ENCODE results near the gene C4orf54. TPM values are rescaled to one million over a fixed set of nuclear protein-coding genes. Genes with fewer than 3 reads are reported as not detected.

Gene C4orf54
- polyA plus RNA-seq, 1 donor: 0.18 TPM

DNA sequence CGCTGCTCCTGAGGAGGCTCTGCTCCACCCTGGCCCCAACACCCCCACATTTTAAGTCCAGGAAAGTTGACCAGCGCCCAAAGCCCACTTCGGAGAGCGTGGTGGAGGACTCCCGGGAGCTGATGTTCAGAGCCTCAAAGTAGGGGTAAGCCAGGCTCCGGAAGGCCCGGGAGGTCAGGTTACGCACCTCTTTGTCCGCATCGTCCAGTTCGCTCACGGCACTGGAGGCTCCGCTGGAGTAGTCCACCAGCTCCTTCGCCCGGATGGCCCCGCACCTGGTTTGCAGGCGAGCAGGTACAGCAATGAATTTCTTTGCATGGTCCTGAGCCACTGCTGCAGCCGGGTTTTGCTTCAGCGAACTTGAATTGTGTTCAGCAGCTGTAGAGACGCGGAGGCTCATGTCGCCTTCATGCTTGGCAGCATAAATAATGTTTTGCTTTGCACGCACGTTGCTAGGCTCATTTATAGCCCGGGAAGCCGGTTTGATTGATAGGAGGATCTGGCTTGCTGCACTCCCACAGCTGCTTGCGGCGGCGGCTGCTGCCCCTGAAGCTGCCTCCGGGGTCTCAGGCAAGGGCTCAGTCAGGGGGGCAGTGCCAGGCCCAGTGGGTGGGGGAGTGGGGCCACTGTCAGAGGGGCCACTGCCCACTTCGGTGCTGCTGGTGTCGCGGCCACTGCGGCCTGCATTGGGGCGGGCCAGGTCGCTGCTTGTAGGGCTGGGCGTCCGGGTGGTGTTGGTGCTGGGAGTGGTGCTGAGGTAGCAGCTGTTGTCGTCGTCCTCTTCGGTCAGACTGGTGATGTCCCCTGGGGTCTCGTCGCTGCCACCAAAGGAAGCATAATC is 4.8 kb downstream of the C4orf54 start:
- H3K36me3 ChIP-seq (ENCODE audit: control insufficient read depth, insufficient read depth, low read length): no peaks in the 10 kb centered on the region
- no CpG with 5 or more reads among the region's 43 CpGs for WGBS (ENCODE audit: insufficient coverage, low lambda C conversion rate)

DNA sequence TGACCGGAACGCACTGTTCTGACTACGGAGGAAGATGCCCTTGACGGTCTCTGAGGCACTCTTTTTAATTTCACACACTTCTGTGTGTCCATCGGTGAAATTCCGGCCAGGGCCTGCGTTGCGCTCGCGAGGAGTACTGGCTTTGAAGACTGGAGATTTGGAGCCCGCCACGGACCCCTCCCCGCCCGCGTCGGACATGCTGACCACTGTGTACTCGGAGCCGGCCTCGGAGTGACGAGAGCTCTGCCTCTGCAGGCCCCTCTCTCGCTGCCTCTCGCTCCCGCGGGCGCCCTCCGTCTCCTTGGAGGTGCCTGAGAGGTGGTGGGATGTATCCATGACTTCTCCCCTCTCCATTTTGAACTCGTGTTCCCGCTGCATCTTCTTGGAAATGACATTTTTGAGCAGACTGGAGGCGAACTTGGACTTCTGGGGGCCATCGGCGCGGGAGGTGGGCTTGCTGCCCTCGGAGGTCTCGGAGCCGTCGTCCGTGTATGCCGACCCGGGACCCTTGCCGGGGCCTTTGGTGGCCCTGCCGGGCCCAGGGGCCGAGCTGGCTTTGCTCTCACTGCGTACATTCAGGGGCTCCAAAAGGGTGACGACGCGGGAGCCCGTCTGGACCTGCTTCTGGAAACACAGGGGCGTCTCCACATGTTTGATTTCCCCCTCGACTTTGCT is 5.7 kb downstream of the C4orf54 start:
- no CpG with 5 or more reads among the region's 49 CpGs for WGBS (ENCODE audit: insufficient coverage, low lambda C conversion rate)
- Histone ChIP-seq H3K9me3 (ENCODE audit: control insufficient read depth, low read depth, low read length) (peaks cover 11% of the 10 kb centered on the region), H3K36me3 (ENCODE audit: control insufficient read depth, insufficient read depth, low read length) (no peaks in the 10 kb centered on the region)

More for the DNA sequence above, 4.8 kb downstream of the C4orf54 start:
- DNase-seq: no peak
- peaks cover 11% of the 10 kb centered on the region for H3K9me3 ChIP-seq (ENCODE audit: control insufficient read depth, low read depth, low read length)
- H3K27me3 ChIP-seq (ENCODE audit: control insufficient read depth, insufficient read depth, low read length): no peaks in the 10 kb centered on the region
- H3K4me3 ChIP-seq (ENCODE audit: low read length): no peak overlapping the region
- peaks cover 5% of the 10 kb centered on the region for H3K4me1 ChIP-seq (ENCODE audit: control insufficient read depth, insufficient read depth, low read length)
- no peak overlapping the region for H3K27ac ChIP-seq (ENCODE audit: low read length)

GRCh38 chr4:99651016-99651769 is 6.4 kb downstream of the C4orf54 start:
- no CpG with 5 or more reads among the region's 18 CpGs for WGBS (ENCODE audit: insufficient coverage, low lambda C conversion rate)
- peaks cover 5% of the 10 kb centered on the region for H3K4me1 ChIP-seq (ENCODE audit: control insufficient read depth, insufficient read depth, low read length)
- DNase-seq: no peak

More for the DNA sequence above, 5.7 kb downstream of the C4orf54 start:
- no peak for DNase-seq
- Histone ChIP-seq H3K27ac (ENCODE audit: low read length) (no peak overlapping the region), H3K27me3 (ENCODE audit: control insufficient read depth, insufficient read depth, low read length) (no peaks in the 10 kb centered on the region), H3K4me3 (ENCODE audit: low read length) (no peak overlapping the region), H3K4me1 (ENCODE audit: control insufficient read depth, insufficient read depth, low read length) (peaks cover 5% of the 10 kb centered on the region)

DNA sequence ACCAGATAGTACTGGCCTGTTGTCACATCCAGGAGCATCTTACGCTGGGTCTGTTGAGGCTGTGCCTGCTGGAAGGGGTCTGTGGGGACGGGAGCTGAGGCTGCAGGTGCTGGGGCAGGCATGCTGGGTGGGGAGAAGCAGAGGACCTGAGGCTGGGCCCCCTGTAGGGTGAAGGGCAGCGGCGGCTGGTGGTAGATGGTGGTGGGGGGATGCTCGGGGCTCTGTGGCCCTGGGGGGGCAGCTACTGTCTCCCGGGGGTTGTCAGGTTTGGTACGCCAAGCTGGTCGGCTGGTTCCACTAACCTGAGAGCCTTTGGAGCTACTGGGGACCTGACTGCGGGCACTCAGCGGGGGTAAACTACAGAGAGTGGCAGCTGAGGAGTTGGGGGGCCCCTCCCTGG is 7.8 kb downstream of the C4orf54 start:
- peaks cover 11% of the 10 kb centered on the region for H3K9me3 ChIP-seq (ENCODE audit: control insufficient read depth, low read depth, low read length)
- H3K4me1 ChIP-seq (ENCODE audit: control insufficient read depth, insufficient read depth, low read length): peaks cover 5% of the 10 kb centered on the region
- WGBS (ENCODE audit: insufficient coverage, low lambda C conversion rate): no CpG with 5 or more reads among the region's 10 CpGs
- H3K27ac ChIP-seq (ENCODE audit: low read length): no peak overlapping the region
- no peak overlapping the region for H3K4me3 ChIP-seq (ENCODE audit: low read length)
- H3K36me3 ChIP-seq (ENCODE audit: control insufficient read depth, insufficient read depth, low read length): no peaks in the 10 kb centered on the region
- H3K27me3 ChIP-seq (ENCODE audit: control insufficient read depth, insufficient read depth, low read length): no peaks in the 10 kb centered on the region
- DNase-seq: no peak

More at GRCh38 chr4:99651016-99651769, 6.4 kb downstream of the C4orf54 start:
- Histone ChIP-seq H3K36me3 (ENCODE audit: control insufficient read depth, insufficient read depth, low read length) (no peaks in the 10 kb centered on the region), H3K4me3 (ENCODE audit: low read length) (no peak overlapping the region), H3K27ac (ENCODE audit: low read length) (no peak overlapping the region), H3K27me3 (ENCODE audit: control insufficient read depth, insufficient read depth, low read length) (no peaks in the 10 kb centered on the region), H3K9me3 (ENCODE audit: control insufficient read depth, low read depth, low read length) (peaks cover 11% of the 10 kb centered on the region)

- H3K4me1 ChIP-seq (ENCODE audit: control insufficient read depth, insufficient read depth, low read length): peaks cover 5% of the 10 kb centered on the region
- no peak overlapping the region for H3K27ac ChIP-seq (ENCODE audit: low read length)
- H3K9me3 ChIP-seq (ENCODE audit: control insufficient read depth, low read depth, low read length): peaks cover 11% of the 10 kb centered on the region
- H3K4me3 ChIP-seq (ENCODE audit: low read length): no peak overlapping the region
- H3K36me3 ChIP-seq (ENCODE audit: control insufficient read depth, insufficient read depth, low read length): no peaks in the 10 kb centered on the region
- DNase-seq: no peak
- no CpG with 5 or more reads among the region's 9 CpGs for WGBS (ENCODE audit: insufficient coverage, low lambda C conversion rate)
- H3K27me3 ChIP-seq (ENCODE audit: control insufficient read depth, insufficient read depth, low read length): no peaks in the 10 kb centered on the region
Measured at GRCh38 chr4:99649208-99649607, 8.4 kb downstream of the C4orf54 start.

GRCh38 chr4:99648321-99648720 is 9.3 kb downstream of the C4orf54 start:
- Histone ChIP-seq H3K36me3 (ENCODE audit: control insufficient read depth, insufficient read depth, low read length) (no peaks in the 10 kb centered on the region), H3K27ac (ENCODE audit: low read length) (no peak overlapping the region), H3K9me3 (ENCODE audit: control insufficient read depth, low read depth, low read length) (peaks cover 11% of the 10 kb centered on the region), H3K27me3 (ENCODE audit: control insufficient read depth, insufficient read depth, low read length) (no peaks in the 10 kb centered on the region), H3K4me3 (ENCODE audit: low read length) (no peak overlapping the region), H3K4me1 (ENCODE audit: control insufficient read depth, insufficient read depth, low read length) (peaks cover 5% of the 10 kb centered on the region)
- WGBS (ENCODE audit: insufficient coverage, low lambda C conversion rate): 80% methylated on average over 1 of the region's 1 CpG
- no peak for DNase-seq

DNA sequence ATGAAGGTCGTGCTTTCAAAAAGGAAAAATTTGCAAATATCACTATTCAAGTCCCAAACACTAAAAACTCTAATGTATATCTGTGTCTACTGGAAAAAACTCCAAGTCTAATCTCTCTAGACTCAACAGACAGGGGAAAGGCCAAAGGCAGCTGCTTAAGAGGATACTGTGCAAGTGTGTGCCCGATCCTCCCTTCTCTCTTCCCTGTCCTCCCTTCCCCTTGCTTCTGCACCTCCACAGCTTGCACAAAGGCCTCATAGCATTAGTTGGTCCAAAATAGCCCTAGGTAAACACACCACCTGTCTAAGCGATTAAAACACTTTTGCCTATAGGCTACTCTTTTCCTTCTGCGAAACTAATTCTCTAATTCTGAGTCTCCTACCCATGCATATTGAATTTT is 10.6 kb downstream of the C4orf54 start:
- peaks cover 5% of the 10 kb centered on the region for H3K4me1 ChIP-seq (ENCODE audit: control insufficient read depth, insufficient read depth, low read length)
- no peaks in the 10 kb centered on the region for H3K36me3 ChIP-seq (ENCODE audit: control insufficient read depth, insufficient read depth, low read length)
- peaks cover 4% of the 10 kb centered on the region for H3K9me3 ChIP-seq (ENCODE audit: control insufficient read depth, low read depth, low read length)
- no peak overlapping the region for H3K4me3 ChIP-seq (ENCODE audit: low read length)
- DNase-seq: no peak
- no peak overlapping the region for H3K27ac ChIP-seq (ENCODE audit: low read length)
- H3K27me3 ChIP-seq (ENCODE audit: control insufficient read depth, insufficient read depth, low read length): no peaks in the 10 kb centered on the region
- WGBS (ENCODE audit: insufficient coverage, low lambda C conversion rate): 93% methylated on average over 3 of the region's 4 CpGs

- no peaks in the 10 kb centered on the region for H3K9me3 ChIP-seq (ENCODE audit: control insufficient read depth, low read depth, low read length)
- H3K27me3 ChIP-seq (ENCODE audit: control insufficient read depth, insufficient read depth, low read length): no peaks in the 10 kb centered on the region
- no peak overlapping the region for H3K4me3 ChIP-seq (ENCODE audit: low read length)
- no peak overlapping the region for H3K27ac ChIP-seq (ENCODE audit: low read length)
- DNase-seq: no peak
- H3K4me1 ChIP-seq (ENCODE audit: control insufficient read depth, insufficient read depth, low read length): peaks cover 5% of the 10 kb centered on the region
- H3K36me3 ChIP-seq (ENCODE audit: control insufficient read depth, insufficient read depth, low read length): no peaks in the 10 kb centered on the region
Measured at GRCh38 chr4:99645638-99646037, 12.0 kb downstream of the C4orf54 start.

GRCh38 chr4:99645036-99645435 is 12.6 kb downstream of the C4orf54 start:
- no peak overlapping the region for H3K4me3 ChIP-seq (ENCODE audit: low read length)
- peaks cover 5% of the 10 kb centered on the region for H3K4me1 ChIP-seq (ENCODE audit: control insufficient read depth, insufficient read depth, low read length)
- no peaks in the 10 kb centered on the region for H3K36me3 ChIP-seq (ENCODE audit: control insufficient read depth, insufficient read depth, low read length)
- no peaks in the 10 kb centered on the region for H3K9me3 ChIP-seq (ENCODE audit: control insufficient read depth, low read depth, low read length)
- DNase-seq: no peak
- H3K27ac ChIP-seq (ENCODE audit: low read length): no peak overlapping the region
- no peaks in the 10 kb centered on the region for H3K27me3 ChIP-seq (ENCODE audit: control insufficient read depth, insufficient read depth, low read length)
- no CpG with 5 or more reads among the region's 1 CpG for WGBS (ENCODE audit: insufficient coverage, low lambda C conversion rate)

DNA sequence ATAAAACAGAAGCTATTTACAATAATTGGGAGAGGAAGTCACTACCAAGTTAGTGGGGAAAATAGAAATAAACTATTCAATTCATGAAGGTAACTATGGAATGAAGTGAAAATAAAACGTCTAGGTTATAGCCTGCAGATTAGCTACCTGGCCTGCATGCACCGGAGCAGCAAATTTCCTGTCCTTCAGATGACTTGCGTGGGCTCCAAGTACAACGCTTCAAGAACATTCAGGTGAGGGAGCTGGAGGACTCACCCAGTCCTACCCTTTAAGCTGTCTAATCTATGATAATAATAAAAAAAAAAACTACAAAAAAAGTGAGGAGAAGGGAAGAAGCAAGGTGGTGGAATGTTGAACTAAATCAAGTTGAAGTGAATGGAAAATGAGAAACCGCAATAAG is 13.2 kb downstream of the C4orf54 start:
- Histone ChIP-seq H3K4me3 (ENCODE audit: low read length) (no peak overlapping the region), H3K9me3 (ENCODE audit: control insufficient read depth, low read depth, low read length) (no peaks in the 10 kb centered on the region), H3K27ac (ENCODE audit: low read length) (no peak overlapping the region), H3K36me3 (ENCODE audit: control insufficient read depth, insufficient read depth, low read length) (no peaks in the 10 kb centered on the region), H3K27me3 (ENCODE audit: control insufficient read depth, insufficient read depth, low read length) (no peaks in the 10 kb centered on the region), H3K4me1 (ENCODE audit: control insufficient read depth, insufficient read depth, low read length) (peaks cover 5% of the 10 kb centered on the region)
- 100% methylated on average over 1 of the region's 5 CpGs for WGBS (ENCODE audit: insufficient coverage, low lambda C conversion rate)
- DNase-seq: no peak
